AG09309 (cell line): ENCODE data around the gene SLC35F3.
A peak's percentile ranks its signal among the peaks of the same experiment; 100 is the strongest.

Source experiments
- DNase-seq: peaks from one replicate; pipeline ENCODE4 v3.0.0-alpha.2; 2010; ENCODE audit warnings: low read depth
- H3K4me3 ChIP-seq: 2 replicates; pipeline ENCODE4 v1.5.1; 2011; ENCODE audit warnings: mild to moderate bottlenecking, low read depth, low read length, moderate library complexity; ENCODE audit not compliant: control insufficient read depth
- TF ChIP-seq, protein P1 (sequence below): IDR thresholded peaks from 2 replicates; pipeline ENCODE4 v1.5.1; 2011; ENCODE audit warnings: mild to moderate bottlenecking, low read depth, low read length, inconsistent platforms; ENCODE audit not compliant: insufficient read depth, control insufficient read depth; ENCODE audit errors: missing control alignments

The SLC35F3 gene

DNA sequence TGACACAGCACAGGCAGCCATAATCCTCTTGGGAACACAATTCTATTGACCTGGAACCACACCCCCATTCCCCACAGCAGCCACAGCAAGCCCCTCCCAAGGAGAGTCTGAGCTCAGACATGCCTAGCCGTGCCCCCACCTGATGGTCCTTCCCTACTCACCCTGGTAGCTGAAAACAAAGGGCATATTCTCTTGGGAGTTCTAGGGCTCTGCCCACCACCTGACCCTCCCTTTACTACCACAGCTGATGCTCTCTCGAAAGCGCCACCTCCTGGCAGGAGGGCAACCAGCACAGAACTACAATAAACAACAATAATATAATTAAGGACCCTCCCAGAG lies 283.9 kb downstream of the SLC35F3 start:
- no peak overlapping the region for H3K4me3 ChIP-seq
- DNase-seq = no peak
- TF ChIP-seq, protein P1, sequence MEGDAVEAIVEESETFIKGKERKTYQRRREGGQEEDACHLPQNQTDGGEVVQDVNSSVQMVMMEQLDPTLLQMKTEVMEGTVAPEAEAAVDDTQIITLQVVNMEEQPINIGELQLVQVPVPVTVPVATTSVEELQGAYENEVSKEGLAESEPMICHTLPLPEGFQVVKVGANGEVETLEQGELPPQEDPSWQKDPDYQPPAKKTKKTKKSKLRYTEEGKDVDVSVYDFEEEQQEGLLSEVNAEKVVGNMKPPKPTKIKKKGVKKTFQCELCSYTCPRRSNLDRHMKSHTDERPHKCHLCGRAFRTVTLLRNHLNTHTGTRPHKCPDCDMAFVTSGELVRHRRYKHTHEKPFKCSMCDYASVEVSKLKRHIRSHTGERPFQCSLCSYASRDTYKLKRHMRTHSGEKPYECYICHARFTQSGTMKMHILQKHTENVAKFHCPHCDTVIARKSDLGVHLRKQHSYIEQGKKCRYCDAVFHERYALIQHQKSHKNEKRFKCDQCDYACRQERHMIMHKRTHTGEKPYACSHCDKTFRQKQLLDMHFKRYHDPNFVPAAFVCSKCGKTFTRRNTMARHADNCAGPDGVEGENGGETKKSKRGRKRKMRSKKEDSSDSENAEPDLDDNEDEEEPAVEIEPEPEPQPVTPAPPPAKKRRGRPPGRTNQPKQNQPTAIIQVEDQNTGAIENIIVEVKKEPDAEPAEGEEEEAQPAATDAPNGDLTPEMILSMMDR = peak; percentile 30

DNA sequence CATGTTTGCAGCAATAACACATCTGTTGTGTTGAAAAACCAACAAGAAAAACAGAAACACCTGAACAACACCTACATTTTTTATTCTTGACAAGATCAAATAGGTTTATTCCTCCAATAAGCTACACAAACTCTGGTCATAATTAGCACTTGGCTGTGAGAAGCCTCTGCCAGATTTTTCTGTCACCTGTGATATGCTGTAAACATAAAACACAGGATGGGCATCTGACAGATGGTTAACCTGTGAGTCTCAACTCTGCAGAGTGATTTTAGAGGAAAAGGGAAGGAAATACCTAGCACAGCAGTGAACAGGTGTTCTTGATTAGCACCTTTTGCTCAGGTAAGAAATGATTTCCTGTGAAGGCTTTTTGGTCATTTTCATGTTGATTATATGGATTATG lies 293.4 kb downstream of the SLC35F3 start:
- TF ChIP-seq, protein P1 = no peak
- H3K4me3 ChIP-seq = no peak overlapping the region
- no peak for DNase-seq

DNA sequence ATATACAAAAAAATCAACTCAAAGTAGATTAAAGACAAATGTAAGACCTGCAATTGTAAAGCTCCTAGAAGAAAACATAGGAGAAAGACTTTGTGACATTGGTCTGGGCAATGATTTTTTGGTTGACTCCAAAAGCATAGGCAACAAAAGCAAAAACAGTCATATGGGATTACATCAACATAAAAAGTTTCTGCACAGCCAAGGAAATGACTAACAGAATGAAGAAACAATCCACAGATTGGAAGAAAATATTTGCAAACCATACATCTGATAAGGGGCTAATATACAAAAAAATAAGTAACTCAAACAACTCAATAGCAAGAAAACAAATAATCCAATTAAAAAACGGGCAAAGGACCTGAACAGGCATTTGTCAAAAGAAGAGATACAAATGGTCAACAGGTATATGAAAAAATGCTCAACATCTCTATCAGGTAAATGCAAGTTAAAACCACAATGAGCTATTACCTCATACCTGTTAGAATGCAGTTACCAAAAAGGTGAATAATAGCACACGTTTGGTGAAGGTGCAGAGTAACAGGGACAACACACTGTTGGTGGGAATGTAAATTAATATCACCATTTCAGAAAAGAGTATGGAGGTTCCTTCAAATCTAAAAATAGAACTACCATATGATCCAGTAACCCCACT lies 295.1 kb downstream of the SLC35F3 start:
- no peak for DNase-seq

DNA sequence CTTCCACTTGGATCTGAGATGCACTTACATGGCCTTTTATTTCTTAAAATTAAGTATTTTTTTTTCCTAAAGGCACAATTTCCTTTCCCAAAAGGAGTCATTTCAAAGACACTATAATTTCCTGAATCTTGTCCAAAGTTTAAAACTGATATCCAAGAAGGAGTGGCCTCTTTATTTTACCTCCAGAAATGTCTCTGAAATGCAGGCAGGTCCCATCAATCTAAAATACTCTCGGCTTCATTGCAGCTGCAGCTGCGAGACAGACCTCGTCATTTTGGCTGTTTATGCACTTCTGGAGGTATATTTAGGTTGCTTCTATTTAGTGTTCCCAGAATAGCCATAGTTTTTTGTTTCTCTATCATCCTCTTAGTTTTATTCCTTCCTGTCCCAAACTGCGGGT lies 296.1 kb downstream of the SLC35F3 start:
- DNase-seq = no peak
- TF ChIP-seq, protein P1 = no peak
- no peak overlapping the region for H3K4me3 ChIP-seq

More for the DNA sequence above, 295.1 kb downstream of the SLC35F3 start:
- TF ChIP-seq, protein P1 = no peak
- no peak overlapping the region for H3K4me3 ChIP-seq

DNA sequence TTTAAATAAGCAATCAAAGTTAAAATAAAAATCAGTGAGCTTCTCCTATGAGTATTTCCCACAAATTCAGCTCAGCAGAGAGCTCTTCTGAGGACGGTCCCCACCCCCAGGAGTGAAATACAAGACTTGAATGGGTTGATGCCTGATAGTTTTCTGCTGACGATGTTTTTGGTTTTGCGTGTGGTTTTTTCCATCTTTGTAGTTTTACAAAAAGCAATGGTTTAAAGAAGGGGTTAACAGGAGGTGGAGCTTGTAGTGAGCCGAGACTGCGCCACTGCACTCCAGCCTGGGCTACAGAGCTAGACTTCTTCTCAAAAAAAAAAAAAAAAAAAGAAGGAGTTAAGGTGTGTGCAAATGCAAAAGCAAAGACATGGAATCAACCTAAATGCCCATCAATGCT lies 297.1 kb downstream of the SLC35F3 start:
- DNase-seq = no peak
- H3K4me3 ChIP-seq = no peak overlapping the region
- TF ChIP-seq, protein P1 = no peak

DNA sequence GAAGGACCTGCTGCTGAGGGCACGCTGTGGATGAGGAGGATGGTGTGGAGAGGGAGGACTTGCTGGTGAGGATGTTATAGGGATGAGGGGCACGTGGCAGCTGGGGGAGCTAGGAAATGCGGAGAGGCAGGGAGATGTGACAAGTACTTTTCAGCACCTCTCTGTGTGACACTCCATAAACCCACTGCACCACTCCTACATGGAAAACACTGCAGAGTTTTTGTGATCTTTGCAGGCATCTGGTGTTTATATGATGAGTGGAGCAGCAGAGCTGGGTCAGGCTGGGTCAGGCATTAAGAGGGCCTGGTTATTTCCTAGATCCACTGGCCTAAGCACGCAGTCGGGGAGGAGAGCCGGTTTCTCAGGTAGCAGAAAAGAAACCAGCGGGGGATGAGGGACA lies 301.5 kb downstream of the SLC35F3 start:
- DNase-seq = no peak
- TF ChIP-seq, protein P1 = no peak
- H3K4me3 ChIP-seq = no peak overlapping the region
